HS-5 (cell line): Measurements from ENCODE around the gene GJA10.
"Not testable (repeated sequence)": the region's sequence is repeated elsewhere in the genome, so short reads cannot be mapped to it uniquely, and the experiment has no call there.

ENCODE experiments used
- DNase-seq: peaks from one replicate; pipeline ENCODE4 v3.0.0-alpha.2; 2012; ENCODE audit warnings: low read depth

Gene GJA10

DNA sequence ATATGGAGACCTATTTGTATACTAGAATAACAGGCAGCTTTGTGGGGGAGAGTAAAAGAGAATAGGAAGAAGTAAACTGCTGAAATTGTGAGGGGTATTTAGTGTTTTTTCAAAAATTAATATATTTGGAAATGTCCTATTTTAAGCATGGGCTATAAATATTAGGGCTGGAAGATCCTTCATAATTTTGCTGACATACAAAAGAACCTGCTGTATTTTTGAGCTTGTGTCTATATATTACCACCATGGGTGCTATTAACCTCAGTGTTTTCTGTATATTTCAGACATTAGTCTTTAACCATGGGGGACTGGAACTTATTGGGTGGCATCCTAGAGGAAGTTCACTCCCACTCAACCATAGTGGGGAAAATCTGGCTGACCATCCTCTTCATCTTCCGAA is at the start of gene GJA10:
TSS of gene GJA10 (plus strand) at position 301 of the 400 bp plus-strand sequence. CDS start at position 301, 0 bp downstream.
- DNase-seq = no peak

DNA sequence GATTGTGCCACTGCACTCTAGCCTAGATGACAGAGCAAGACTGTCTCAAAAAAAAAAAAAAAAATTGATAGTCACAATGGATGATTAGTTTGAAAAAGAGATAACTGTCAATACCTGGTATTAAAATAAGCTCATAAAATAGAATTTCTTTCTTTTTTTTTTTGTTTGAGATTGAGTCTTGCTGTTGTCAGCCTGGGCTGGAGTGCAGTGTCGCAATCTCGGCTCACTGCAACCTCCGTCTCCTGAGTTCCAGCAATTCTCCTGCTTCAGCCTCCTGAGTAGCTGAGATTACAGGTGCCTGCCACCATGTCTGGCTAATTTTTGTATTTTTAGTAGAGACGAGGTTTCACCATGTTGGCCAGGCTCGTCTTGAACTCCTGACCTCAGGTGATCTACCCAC is 46.8 kb upstream of the GJA10 start:
- not testable (repeated sequence) for DNase-seq

GRCh38 chr6:89853068-89853467 is 41.2 kb upstream of the GJA10 start:
- DNase-seq = no peak

DNA sequence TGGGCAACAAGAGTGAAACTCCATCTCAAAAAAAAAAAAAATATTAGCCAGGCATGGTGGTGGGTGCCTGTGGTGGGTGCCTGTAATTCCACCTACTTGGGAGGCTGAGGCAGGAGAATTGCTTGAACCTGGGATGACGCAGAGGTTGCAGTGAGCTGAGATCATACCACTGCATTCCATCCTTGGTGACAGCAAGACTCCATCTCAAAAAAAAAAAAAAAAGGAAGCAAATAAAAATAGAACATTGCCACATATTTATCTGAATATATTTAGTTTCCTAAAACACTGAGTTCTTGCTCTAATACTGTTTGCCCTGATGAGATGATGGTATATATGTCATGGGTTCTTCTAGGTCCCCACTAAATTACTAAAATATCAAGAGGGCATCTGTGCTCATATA is 36.2 kb upstream of the GJA10 start:
- no peak for DNase-seq

GRCh38 chr6:89859744-89860143 is 34.5 kb upstream of the GJA10 start:
- DNase-seq = no peak

GRCh38 chr6:89862273-89862672 is 32.0 kb upstream of the GJA10 start:
- no peak for DNase-seq

- no peak for DNase-seq
Observed at GRCh38 chr6:89862698-89863097, 31.6 kb upstream of the GJA10 start.

- no peak for DNase-seq
Observed at GRCh38 chr6:89866024-89866678, 28.1 kb upstream of the GJA10 start.

DNA sequence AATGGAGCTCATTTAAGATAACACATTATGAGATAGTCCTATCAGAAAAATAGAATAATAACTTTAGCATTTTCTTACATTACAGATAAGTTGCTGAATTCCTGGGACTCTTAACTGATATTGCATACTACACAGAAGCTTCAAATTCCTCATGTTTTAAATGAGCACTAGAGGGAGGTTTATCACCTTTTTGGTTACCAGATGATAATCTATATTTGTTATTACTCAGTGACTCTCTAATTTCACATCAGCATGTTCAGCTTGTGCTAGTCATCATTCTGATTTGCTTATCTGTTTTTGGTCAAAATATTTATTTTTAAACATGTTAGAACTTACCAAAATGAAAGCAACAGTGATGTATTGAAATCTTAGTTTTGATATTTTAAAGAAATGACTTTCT is 20.5 kb upstream of the GJA10 start:
- DNase-seq = no peak

DNA sequence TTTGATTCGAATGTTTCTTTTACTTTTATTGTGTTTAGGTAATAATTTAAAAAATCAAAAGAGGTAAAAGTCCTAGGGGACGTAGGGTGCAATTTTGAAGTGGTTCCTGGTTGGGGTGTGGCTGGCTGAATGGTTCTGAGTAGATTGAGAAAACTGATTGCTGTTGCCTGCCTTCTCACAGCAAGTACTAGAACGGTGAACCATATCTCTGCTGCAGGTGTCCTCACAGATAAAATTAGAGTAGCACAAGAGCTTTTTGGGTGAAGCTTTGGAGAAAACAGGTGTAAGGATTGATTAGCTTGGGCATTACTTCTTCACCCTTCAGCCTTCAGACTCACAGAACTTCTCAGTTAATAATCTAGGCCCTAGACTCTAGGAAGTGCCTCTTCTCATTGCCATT is 19.8 kb upstream of the GJA10 start:
- no peak for DNase-seq

GRCh38 chr6:89886378-89887120 is 7.7 kb upstream of the GJA10 start:
- DNase-seq = no peak

DNA sequence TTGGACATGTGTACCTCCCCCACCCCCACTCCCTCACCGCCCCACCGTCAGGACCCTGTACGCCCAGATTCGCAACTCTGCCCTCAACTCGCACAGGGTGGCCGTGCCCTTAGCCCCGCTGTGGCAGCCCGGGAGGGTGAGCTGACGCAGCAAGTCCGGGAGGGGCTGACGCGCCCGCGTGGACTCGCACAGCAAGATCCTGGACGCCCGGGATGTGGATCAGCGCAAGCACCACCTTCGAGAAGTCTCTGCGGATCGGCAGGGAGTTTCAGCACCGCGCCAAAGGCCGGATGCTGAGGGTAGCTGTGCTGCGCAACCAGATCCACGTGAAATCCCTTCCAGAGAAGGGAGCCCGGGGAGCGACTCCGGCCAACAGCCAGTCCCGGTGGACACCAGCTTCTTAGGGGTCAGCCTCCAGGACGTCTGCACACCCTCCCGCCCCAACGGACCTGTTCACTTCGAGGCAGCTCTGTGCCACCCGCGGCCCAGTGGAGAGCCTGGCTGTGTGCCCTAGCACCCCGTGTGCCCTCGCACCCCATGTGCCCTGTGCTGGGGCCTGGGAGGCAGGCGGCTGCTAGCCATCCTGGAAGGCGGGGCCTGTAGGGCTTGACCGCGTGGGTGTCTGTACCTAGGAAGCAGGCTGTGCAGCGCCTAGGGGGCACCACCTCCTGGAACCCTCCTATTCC is 6.7 kb upstream of the GJA10 start:
- DNase-seq = no peak

DNA sequence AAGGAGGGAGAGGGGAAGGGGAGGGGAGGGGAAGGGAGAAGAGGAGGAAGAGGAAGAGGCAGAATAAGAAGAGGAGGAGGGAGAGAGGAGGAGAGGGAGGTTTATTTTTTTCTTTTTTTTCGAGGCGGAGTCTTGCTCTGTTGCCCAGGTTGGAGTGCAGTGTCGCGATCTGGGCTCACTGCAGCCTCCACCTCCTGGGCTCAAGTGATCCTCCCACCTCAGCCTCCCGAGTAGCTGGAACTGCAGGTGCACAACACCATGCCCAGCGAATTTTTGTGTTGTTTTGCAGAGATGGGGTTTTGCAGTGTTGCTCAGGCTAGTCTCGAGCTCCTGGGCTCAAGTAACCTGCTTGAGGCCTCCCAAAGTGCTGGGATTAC is 6.1 kb upstream of the GJA10 start:
- DNase-seq = no peak

- no peak for DNase-seq
Observed at GRCh38 chr6:89888871-89889270, 5.4 kb upstream of the GJA10 start.

GRCh38 chr6:89890845-89891528 is 3.3 kb upstream of the GJA10 start:
- DNase-seq = not testable (repeated sequence)

DNA sequence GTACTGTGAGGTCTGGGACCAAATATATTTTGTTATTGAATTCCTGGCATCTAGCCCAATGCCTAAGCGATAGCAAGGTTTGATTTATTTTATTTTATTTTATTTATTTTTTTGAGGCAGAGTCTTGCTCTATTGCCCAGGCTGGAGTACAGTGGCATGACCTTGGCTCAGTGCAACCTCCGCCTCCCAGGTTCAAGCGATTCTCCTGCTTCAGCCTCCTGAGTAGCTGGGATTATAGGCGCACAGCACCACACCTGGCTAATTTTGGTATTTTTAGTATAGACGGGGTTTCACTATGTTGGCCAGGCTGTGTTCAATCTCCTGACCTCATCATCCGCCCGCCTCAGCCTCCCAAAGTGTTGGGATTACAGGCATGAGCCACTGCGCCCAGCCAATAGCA is 1.7 kb upstream of the GJA10 start:
- not testable (repeated sequence) for DNase-seq

DNA sequence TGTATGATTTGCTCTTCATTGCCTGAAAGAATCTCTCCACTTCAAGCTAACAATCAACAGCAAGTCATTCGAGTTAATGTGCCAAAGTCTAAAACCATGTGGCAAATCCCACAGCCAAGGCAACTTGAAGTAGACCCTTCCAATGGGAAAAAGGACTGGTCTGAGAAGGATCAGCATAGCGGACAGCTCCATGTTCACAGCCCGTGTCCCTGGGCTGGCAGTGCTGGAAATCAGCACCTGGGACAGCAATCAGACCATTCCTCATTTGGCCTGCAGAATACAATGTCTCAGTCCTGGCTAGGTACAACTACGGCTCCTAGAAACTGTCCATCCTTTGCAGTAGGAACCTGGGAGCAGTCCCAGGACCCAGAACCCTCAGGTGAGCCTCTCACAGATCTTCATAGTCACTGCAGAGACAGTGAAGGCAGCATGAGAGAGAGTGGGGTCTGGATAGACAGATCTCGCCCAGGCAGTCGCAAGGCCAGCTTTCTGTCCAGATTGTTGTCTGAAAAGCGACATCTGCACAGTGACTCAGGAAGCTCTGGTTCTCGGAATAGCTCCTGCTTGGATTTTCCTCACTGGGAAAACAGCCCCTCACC is 1.1 kb downstream of the GJA10 start:
- DNase-seq = no peak

DNA sequence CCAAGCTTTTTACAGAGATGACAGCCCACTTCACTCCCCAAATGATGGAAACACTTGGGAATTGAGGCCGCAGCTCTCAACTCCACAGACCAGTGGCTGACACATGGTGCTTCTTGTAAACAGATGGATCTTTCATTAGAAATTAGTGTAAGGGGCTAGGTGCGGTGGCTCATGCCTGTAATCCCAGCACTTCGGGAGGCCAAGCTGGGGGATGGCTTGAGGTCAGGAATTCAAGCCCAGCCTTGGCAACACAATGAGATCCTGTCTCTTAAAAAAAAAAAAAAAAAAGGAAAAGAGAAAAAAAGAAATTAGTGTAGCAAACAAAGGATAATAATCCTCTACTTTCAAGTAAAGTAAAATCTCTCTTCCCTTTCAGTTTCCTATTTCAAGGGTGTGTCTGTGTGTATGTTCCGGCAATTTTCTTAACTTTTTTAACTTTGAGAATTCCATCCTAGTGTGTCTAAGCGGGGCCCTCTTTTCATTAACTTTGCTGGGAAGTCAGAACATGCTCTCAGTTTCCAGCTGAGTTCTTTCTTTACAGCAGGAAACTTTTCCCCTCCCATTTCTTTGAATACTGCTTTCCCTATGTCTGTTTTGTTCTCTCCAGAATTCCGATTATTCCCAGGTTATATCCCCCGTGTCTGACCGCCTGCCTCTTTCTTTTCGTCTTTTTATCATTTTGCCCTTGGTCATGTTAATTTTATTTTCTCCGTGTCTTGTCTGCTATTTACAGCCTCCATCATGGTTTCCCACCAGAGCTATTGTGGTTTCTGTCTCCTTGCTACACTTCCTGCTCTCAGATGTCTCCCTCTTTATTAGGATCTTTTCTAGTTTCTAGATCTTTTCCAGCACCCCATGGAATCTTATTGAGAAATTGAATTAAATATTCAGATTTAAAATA is 16.0 kb downstream of the GJA10 start:
- not testable (repeated sequence) for DNase-seq

DNA sequence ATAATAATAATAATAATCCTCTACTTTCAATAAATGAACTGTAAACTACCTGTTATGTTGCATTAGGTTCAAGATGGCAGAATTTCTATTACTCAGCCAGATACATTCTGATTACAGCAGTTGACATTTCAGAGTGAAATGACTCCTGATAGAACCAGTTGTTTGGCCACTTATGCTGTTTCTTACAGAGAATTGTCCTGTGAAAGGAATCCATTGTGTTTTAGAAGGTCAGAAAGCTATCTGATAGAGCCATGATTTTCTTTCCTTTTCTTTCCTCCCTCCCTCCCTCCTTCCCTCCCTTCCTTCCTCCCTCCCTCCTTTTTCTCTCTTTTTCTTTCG is 16.6 kb downstream of the GJA10 start:
- DNase-seq = no peak

- no peak for DNase-seq
Observed at GRCh38 chr6:89916136-89916920, 22.1 kb downstream of the GJA10 start.
